Mucosa of descending colon (tissue), 3 donors: ENCODE data around the gene FBXW4. TPM values are rescaled to one million over a fixed set of nuclear protein-coding genes. Genes with fewer than 3 reads are reported as not detected.

ENCODE experiments used
- ATAC-seq: fragments of 200-7000 bp; cut with Tn5 transposase; one replicate; pipeline ENCODE4 v1.9.1; 2020; ENCODE audit warnings: mild to moderate bottlenecking, moderate library complexity
- DNase-seq, 3 donors: peaks; one replicate each; pipeline ENCODE4 v3.0.0-alpha.2; 2020
- H3K36me3 ChIP-seq: fragments of 200-600 bp; one replicate; pipeline ENCODE4 v1.8.0; 2021; ENCODE audit warnings: low read depth, mild to moderate bottlenecking
- H3K4me1 ChIP-seq: fragments of 200-600 bp; one replicate; pipeline ENCODE4 v1.8.0; 2021; ENCODE audit warnings: low read depth, mild to moderate bottlenecking
- H3K4me3 ChIP-seq: fragments of 200-600 bp; one replicate; pipeline ENCODE4 v1.8.0; 2021; ENCODE audit warnings: mild to moderate bottlenecking
- H3K9me3 ChIP-seq: fragments of 200-600 bp; one replicate; pipeline ENCODE4 v1.8.0; 2021; ENCODE audit warnings: mild to moderate bottlenecking
- CTCF ChIP-seq: fragments of 200-600 bp; IDR thresholded peaks from one replicate; pipeline ENCODE4 v1.8.0; 2022; ENCODE audit warnings: antibody characterized with exemption, mild to moderate bottlenecking
- intact Hi-C, 2 donors: fragments of 100-400 bp; cut with DNase I in 1 of 2; cut with micrococcal nuclease in 1 of 2; formaldehyde crosslinking; loops; one replicate each; pipeline versions ENCODE4 v1.11.0 to v1.11.1; 2022; cut with DNase I, micrococcal nuclease
- total RNA-seq, 3 donors: library from RNA; stranded (reverse); fragmentation: NEBNext Ultra II Directional in 2 of 3; extraction: Animal tissue kit (Norgen Biotek cat#: 25700) in 2 of 3; gene quantifications; one replicate each; pipeline versions ENCODE4 v1.2.1 to v1.2.4, GENCODE V29; 2021 to 2023
- donor health status: DM: no; HTN: no; CAD: no; lungs with moderate emphysema.
- donor health status: DM: no; HTN: no; CAD: no.
- donor health status: DM: no; HTN: yes; CAD: no.

Gene FBXW4
- total RNA-seq, 3 donors from 2014 or later = 57.3 to 126 (median 73.3) TPM

DNA sequence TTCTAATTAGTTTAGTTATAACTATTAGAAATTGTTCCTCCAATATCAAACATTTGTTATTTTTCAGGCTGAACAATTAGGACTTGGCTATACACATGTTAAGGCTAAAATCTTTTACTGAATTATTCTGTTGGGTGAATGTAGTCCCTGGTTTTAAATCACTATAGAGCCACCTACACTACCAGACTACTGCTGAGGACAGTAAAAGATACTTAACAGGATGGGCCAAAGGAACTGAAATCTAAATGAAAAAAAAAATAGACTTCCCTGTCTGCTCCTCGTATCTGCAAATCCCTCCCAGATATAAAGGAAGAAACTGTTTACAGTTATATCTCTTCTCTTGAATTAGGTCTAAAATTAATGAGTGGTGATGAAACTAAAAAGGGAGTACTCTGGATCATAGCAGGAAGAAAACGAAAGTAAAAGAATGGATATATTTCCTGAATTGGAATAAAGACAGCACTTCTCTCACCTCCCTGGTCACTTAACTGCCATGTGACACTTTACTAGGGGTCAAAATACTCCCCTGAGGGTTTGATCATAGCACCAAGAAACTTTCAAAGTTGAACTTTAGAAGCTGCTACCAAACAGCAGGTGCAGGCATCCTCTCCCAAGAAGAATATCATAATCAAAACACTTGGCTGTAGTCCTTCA is 12.7 kb downstream of the FBXW4 start:
- intact Hi-C loops = no loop called here
- Histone ChIP-seq H3K36me3 (no peaks in the 10 kb centered on the region), H3K4me3 (no peak overlapping the region), H3K9me3 (no peaks in the 10 kb centered on the region), H3K4me1 (peaks cover 9% of the 10 kb centered on the region)
- ATAC-seq (peak; percentile 83), DNase-seq (no peak)
- no peak for TF ChIP-seq CTCF

- no peak for TF ChIP-seq CTCF
- ATAC-seq = no peak
- intact Hi-C loops = no loop called here
- DNase-seq = no peak
- H3K4me1 ChIP-seq = no peaks in the 10 kb centered on the region
- no peak overlapping the region for H3K4me3 ChIP-seq
- no peaks in the 10 kb centered on the region for H3K36me3 ChIP-seq
- H3K9me3 ChIP-seq = no peaks in the 10 kb centered on the region
Observed at GRCh38 chr10:101676565-101676964, 18.4 kb downstream of the FBXW4 start.

DNA sequence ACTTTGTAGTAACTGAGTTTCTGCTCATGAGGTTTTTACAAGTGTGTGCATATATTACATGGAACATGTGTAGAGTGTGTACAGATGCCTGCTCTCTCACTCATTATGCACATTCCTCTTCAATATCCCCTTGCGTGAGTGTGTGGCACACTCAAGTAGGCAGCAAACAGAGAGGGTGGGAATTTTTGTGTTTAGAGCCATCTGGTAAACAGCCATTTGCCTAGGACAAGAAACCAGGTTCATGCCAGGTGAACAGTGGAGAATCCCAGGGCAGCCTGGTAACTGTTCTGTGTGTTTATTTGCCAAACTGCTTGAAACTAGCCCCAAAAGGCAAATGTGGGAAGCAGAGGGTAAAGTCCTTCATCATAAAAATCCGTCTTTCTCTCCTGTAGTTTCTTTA is 19.9 kb downstream of the FBXW4 start:
- intact Hi-C loops = no loop called here
- Histone ChIP-seq H3K9me3 (no peaks in the 10 kb centered on the region), H3K4me3 (no peak overlapping the region), H3K36me3 (no peaks in the 10 kb centered on the region), H3K4me1 (no peaks in the 10 kb centered on the region)
- TF ChIP-seq CTCF = no peak
- ATAC-seq (no peak), DNase-seq (no peak)

GRCh38 chr10:101672536-101672935 is 22.4 kb downstream of the FBXW4 start:
- Histone ChIP-seq H3K4me3 (no peak overlapping the region), H3K9me3 (no peaks in the 10 kb centered on the region), H3K36me3 (no peaks in the 10 kb centered on the region), H3K4me1 (no peaks in the 10 kb centered on the region)
- intact Hi-C loops = no loop called here
- no peak for TF ChIP-seq CTCF
- ATAC-seq (no peak), DNase-seq (no peak)

DNA sequence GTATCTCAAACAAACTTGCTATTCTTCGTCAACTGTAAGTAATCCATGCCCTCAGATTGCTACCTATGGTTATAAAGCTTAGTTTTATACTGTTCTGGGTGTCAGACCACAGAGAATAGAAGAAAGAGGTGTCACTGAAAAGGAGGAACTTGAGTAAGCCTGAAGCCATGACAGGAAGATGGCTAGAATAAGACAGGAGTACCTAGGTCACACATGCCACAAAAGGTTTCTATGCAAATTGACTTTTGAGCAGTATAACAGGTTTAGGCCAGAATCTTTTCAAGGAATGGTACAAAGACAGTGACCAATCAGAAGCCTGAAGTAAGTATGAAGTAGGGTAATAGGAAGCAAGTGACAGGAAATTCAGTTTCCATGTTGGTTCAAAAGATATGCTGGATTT is 23.5 kb downstream of the FBXW4 start:
- Histone ChIP-seq H3K4me1 (no peaks in the 10 kb centered on the region), H3K9me3 (no peaks in the 10 kb centered on the region), H3K4me3 (no peak overlapping the region), H3K36me3 (no peaks in the 10 kb centered on the region)
- TF ChIP-seq CTCF = no peak
- intact Hi-C loops = no loop called here
- ATAC-seq (no peak), DNase-seq (no peak)

DNA sequence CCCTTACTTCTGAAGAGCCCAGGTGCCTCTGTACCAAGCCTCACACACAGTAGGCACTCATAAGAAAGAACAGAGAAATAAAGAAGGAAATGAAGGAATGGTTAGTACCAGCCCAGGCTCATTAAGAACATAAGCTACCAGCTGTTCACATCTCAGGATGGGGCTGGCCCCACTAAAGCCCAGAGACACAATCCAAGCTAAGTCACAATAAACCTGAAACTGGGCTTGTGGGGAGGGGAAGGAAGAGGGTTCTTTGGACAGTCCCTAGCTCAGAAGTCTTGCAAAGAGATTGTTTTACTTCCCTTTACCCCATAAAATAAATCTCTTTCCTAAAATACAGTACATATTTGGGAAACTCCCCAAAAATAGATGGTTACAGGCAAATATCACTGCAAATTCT is 24.3 kb downstream of the FBXW4 start:
- no peak for DNase-seq
- no peak for TF ChIP-seq CTCF
- intact Hi-C loops = no loop called here
- no peak for ATAC-seq
- H3K9me3 ChIP-seq = no peaks in the 10 kb centered on the region
- H3K4me3 ChIP-seq = no peak overlapping the region
- no peaks in the 10 kb centered on the region for H3K36me3 ChIP-seq
- H3K4me1 ChIP-seq = no peaks in the 10 kb centered on the region
